CD4-positive, alpha-beta T cell (primary cell): Measurements from ENCODE around the gene BCAS1. TPM values are rescaled to one million over a fixed set of nuclear protein-coding genes. Genes with fewer than 3 reads are reported as not detected.

Experiments
- ATAC-seq: fragments of 200-7000 bp; cut with Tn5 transposase; one replicate; pipeline ENCODE4 v1.10.0; 2022; ENCODE audit warnings: mild to moderate bottlenecking; ENCODE audit not compliant: poor library complexity
- CTCF ChIA-PET: fragments of 350-600 bp; sonication (Branson Sonifier 250); formaldehyde crosslinking; loops from one replicate; lab custom pipeline; 2021; ENCODE audit warnings: antibody characterized with exemption, inconsistent platforms; lab: Charles Lee
- POLR2A ChIA-PET: fragments of 350-600 bp; sonication (Branson Sonifier 250); formaldehyde crosslinking; loops from one replicate; lab custom pipeline; 2021; ENCODE audit warnings: antibody characterized with exemption, inconsistent platforms; lab: Charles Lee
- DNase-seq, 14 experiments: peaks; one replicate each; pipeline ENCODE4 v3.0.0-alpha.2; 2013 to 2020; ENCODE audit warnings: mixed read lengths in 2 of 14
- H3K27ac ChIP-seq, 2 donors: one replicate each; pipeline versions ENCODE4 v1.5.1 to v1.7.0; 2013; ENCODE audit warnings: low read length in 2 of 2, low read depth in 1 of 2, mild to moderate bottlenecking in 1 of 2
- H3K27me3 ChIP-seq, 2 experiments: 1 replicate in 1 of 2; 2 replicates in 1 of 2; pipeline versions ENCODE4 v1.6.1 to v1.7.0; 2013; ENCODE audit warnings: low read length in 2 of 2, control low read depth in 1 of 2, mild to moderate bottlenecking in 1 of 2, moderate library complexity in 1 of 2; ENCODE audit not compliant: insufficient read depth in 2 of 2, control insufficient read depth in 1 of 2
- H3K36me3 ChIP-seq: one replicate; pipeline ENCODE4 v1.6.1; 2013; ENCODE audit warnings: low read length, control low read depth; ENCODE audit not compliant: insufficient read depth
- H3K4me1 ChIP-seq: one replicate; pipeline ENCODE4 v1.6.1; 2013; ENCODE audit warnings: low read length, control low read depth; ENCODE audit not compliant: insufficient read depth
- H3K4me3 ChIP-seq: one replicate; pipeline ENCODE4 v1.5.1; 2013; ENCODE audit warnings: mild to moderate bottlenecking, low read length, moderate library complexity
- H3K9me3 ChIP-seq, 2 experiments: 1 replicate in 1 of 2; 2 replicates in 1 of 2; pipeline versions ENCODE4 v1.6.1 to v1.7.0; 2013; ENCODE audit warnings: low read length in 2 of 2, mild to moderate bottlenecking in 2 of 2, control low read depth in 1 of 2, moderate library complexity in 1 of 2; ENCODE audit not compliant: control insufficient read depth in 1 of 2, insufficient read depth in 1 of 2
- H3K27ac Mint-ChIP-seq: one replicate; pipeline ENCODE4 v1.8.0; 2020; ENCODE audit warnings: mixed read lengths
- H3K27me3 Mint-ChIP-seq: one replicate; pipeline ENCODE4 v1.8.0; 2021; ENCODE audit warnings: mixed read lengths
- H3K36me3 Mint-ChIP-seq: one replicate; pipeline ENCODE4 v1.8.0; 2021; ENCODE audit warnings: low read depth, mixed read lengths
- H3K4me1 Mint-ChIP-seq: one replicate; pipeline ENCODE4 v1.8.0; 2021; ENCODE audit warnings: low read depth, mixed read lengths
- H3K4me3 Mint-ChIP-seq: one replicate; pipeline ENCODE4 v1.8.0; 2020; ENCODE audit warnings: mild to moderate bottlenecking, mixed read lengths
- H3K9me3 Mint-ChIP-seq: one replicate; pipeline ENCODE4 v1.8.0; 2020; ENCODE audit warnings: mixed read lengths
- intact Hi-C, 2 experiments: fragments of 100-400 bp; cut with DNase I in 1 of 2; cut with micrococcal nuclease in 1 of 2; formaldehyde crosslinking; loops; one replicate each; pipeline versions ENCODE4 v1.15.1 to v1.9.0; 2023 to 2025; cut with DNase I, micrococcal nuclease
- total RNA-seq, 174 experiments: library from RNA in 2 of 174; stranded (reverse) in 2 of 174; gene quantifications; one replicate each; pipeline ENCODE4 v1.2.3 and lab custom pipeline; 2021 to 2026
- TF ChIP-seq, protein P1 (sequence below): fragments of 200-600 bp; IDR thresholded peaks from one replicate; pipeline ENCODE4 v1.8.0; 2022; ENCODE audit warnings: antibody characterized with exemption, mild to moderate bottlenecking

The BCAS1 gene
- total RNA-seq, 2 experiments from 2014 or later = 0.20 to 0.27 TPM

GRCh38 chr20:53964067-53964466 is 106.3 kb downstream of the BCAS1 start:
- Mint-ChIP-seq H3K9me3 (no peaks in the 10 kb centered on the region), H3K27me3 (peaks cover 6% of the 10 kb centered on the region), H3K36me3 (no peaks in the 10 kb centered on the region), H3K27ac (no peak overlapping the region), H3K4me3 (no peak overlapping the region), H3K4me1 (no peaks in the 10 kb centered on the region)
- DNase-seq = no peak
- no peak overlapping the region for H3K27ac ChIP-seq
- ATAC-seq = no peak
- no peaks in the 10 kb centered on the region for H3K36me3 ChIP-seq
- ChIA-PET CTCF (interaction anchor here (0.7 kb wide), 1 partner anchor 24 kb away, joined by 3 read pairs; no protein-coding TSS in a partner anchor), POLR2A (interaction anchor here (0.6 kb wide), 1 partner anchor 48 kb away, joined by 3 read pairs; no protein-coding TSS in a partner anchor)
- H3K4me3 ChIP-seq = no peak overlapping the region
- TF ChIP-seq, protein P1, sequence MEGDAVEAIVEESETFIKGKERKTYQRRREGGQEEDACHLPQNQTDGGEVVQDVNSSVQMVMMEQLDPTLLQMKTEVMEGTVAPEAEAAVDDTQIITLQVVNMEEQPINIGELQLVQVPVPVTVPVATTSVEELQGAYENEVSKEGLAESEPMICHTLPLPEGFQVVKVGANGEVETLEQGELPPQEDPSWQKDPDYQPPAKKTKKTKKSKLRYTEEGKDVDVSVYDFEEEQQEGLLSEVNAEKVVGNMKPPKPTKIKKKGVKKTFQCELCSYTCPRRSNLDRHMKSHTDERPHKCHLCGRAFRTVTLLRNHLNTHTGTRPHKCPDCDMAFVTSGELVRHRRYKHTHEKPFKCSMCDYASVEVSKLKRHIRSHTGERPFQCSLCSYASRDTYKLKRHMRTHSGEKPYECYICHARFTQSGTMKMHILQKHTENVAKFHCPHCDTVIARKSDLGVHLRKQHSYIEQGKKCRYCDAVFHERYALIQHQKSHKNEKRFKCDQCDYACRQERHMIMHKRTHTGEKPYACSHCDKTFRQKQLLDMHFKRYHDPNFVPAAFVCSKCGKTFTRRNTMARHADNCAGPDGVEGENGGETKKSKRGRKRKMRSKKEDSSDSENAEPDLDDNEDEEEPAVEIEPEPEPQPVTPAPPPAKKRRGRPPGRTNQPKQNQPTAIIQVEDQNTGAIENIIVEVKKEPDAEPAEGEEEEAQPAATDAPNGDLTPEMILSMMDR = no peak
- H3K9me3 ChIP-seq = no peaks in the 10 kb centered on the region
- H3K27me3 ChIP-seq = peaks cover 0 to 4% of the 10 kb centered on the region in 2 experiments
- no peaks in the 10 kb centered on the region for H3K4me1 ChIP-seq
- intact Hi-C loops = no loop called here

DNA sequence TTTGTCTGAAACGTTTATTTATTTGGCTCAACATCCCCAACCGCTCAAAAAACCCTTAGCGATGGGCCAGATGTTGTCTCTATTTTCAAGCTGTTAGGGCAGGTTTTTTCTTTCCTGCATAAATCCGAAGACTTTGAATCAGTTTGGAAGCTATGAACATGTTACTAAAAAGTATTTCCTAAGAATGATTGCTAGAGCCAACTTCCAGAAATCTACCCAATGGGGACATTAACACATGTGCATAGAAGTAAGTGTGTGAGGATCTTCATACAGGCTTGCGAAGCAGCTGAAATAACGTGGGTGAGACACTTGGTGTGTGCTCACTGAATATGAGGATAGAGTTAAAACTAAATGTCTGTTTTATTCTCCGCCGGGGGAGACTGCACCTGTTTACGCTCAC is 106.8 kb downstream of the BCAS1 start:
- no peaks in the 10 kb centered on the region for H3K36me3 ChIP-seq
- Mint-ChIP-seq H3K4me1 (no peaks in the 10 kb centered on the region), H3K36me3 (no peaks in the 10 kb centered on the region), H3K4me3 (no peak overlapping the region), H3K27me3 (peaks cover 6% of the 10 kb centered on the region), H3K9me3 (no peaks in the 10 kb centered on the region), H3K27ac (no peak overlapping the region)
- no peaks in the 10 kb centered on the region for H3K4me1 ChIP-seq
- no peak overlapping the region for H3K27ac ChIP-seq
- intact Hi-C loops = no loop called here
- CTCF ChIA-PET = interaction anchor here (0.7 kb wide), 1 partner anchor 24 kb away, joined by 3 read pairs; no protein-coding TSS in a partner anchor
- POLR2A ChIA-PET = interaction anchor here (0.6 kb wide), 1 partner anchor 48 kb away, joined by 3 read pairs; no protein-coding TSS in a partner anchor
- DNase-seq (no peak), ATAC-seq (no peak)
- no peaks in the 10 kb centered on the region for H3K9me3 ChIP-seq
- TF ChIP-seq, protein P1 = no peak
- H3K27me3 ChIP-seq = peaks cover 0 to 4% of the 10 kb centered on the region in 2 experiments
- no peak overlapping the region for H3K4me3 ChIP-seq

DNA sequence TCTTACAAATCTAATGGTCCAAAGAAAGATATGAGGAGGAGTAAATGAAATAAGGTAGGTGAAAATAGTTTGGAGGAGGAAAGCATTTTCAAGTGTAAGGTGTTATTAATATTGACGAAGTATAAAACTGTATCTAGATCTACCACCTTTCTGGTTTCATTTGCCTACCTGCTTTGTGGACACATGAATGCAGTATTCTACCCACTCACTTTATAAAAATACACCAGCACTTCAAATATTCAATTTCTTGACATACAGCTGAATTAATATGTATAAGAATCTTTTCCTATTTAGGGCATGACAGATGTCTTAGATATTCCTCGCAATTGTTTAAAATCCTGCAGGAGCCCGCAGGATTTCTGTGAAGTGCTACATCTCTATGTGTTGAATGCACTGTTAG is 108.0 kb downstream of the BCAS1 start:
- TF ChIP-seq, protein P1 = no peak
- DNase-seq (no peak), ATAC-seq (no peak)
- H3K27ac Mint-ChIP-seq = no peak overlapping the region
- Histone ChIP-seq H3K36me3 (no peaks in the 10 kb centered on the region), H3K4me1 (no peaks in the 10 kb centered on the region), H3K4me3 (no peak overlapping the region), H3K27me3 (peaks cover 0 to 4% of the 10 kb centered on the region in 2 experiments), H3K27ac (no peak overlapping the region), H3K9me3 (no peaks in the 10 kb centered on the region)
- intact Hi-C loops = no loop called here
- no peaks in the 10 kb centered on the region for H3K36me3 Mint-ChIP-seq
- ChIA-PET POLR2A (no interaction called here), CTCF (no interaction called here)
- H3K27me3 Mint-ChIP-seq = peaks cover 6% of the 10 kb centered on the region
- H3K4me1 Mint-ChIP-seq = no peaks in the 10 kb centered on the region
- no peak overlapping the region for H3K4me3 Mint-ChIP-seq
- no peaks in the 10 kb centered on the region for H3K9me3 Mint-ChIP-seq
